GM19328 (cell line): ENCODE measurements around the gene OR1F1.
"Not testable (repeated sequence)": the region's sequence is repeated elsewhere in the genome, so short reads cannot be mapped to it uniquely, and the experiment has no call there.

ENCODE experiments used
- ATAC-seq: cut with Tn5 transposase; IDR thresholded peaks from one replicate; pipeline ENCODE4 v1.9.1; 2021; ENCODE audit warnings: mild to moderate bottlenecking, moderate library complexity; ENCODE audit not compliant: unreplicated experiment

Gene OR1F1

GRCh38 chr16:3195975-3196374, 8.0 kb downstream of the OR1F1 start:
- no peak for ATAC-seq

- ATAC-seq, result not testable (repeated sequence)
These were observed 9.8 kb downstream of the OR1F1 start for GRCh38 chr16:3197694-3198333.

GRCh38 chr16:3198334-3199072, 10.5 kb downstream of the OR1F1 start:
- no peak for ATAC-seq

GRCh38 chr16:3202903-3203539, 15.0 kb downstream of the OR1F1 start:
- ATAC-seq, result no peak

- ATAC-seq, result not testable (repeated sequence)
These were observed 17.9 kb downstream of the OR1F1 start for GRCh38 chr16:3205939-3206338.

- ATAC-seq, result no peak
These were observed 19.3 kb downstream of the OR1F1 start for GRCh38 chr16:3207086-3207953.

GRCh38 chr16:3212006-3212405, 24.0 kb downstream of the OR1F1 start:
- ATAC-seq, result no peak

- no peak for ATAC-seq
These were observed 24.6 kb downstream of the OR1F1 start for GRCh38 chr16:3212567-3212966.

- no peak for ATAC-seq
These were observed 27.0 kb downstream of the OR1F1 start for GRCh38 chr16:3214904-3215600.

- ATAC-seq, result no peak
These were observed 27.7 kb downstream of the OR1F1 start for GRCh38 chr16:3215601-3216262.

- ATAC-seq, result no peak
These were observed 28.2 kb downstream of the OR1F1 start for GRCh38 chr16:3216263-3216640.

- no peak for ATAC-seq
These were observed 32.8 kb downstream of the OR1F1 start for GRCh38 chr16:3220839-3221238.

- no peak for ATAC-seq
These were observed 36.0 kb downstream of the OR1F1 start for GRCh38 chr16:3223913-3224515.

GRCh38 chr16:3234543-3234856, 46.5 kb downstream of the OR1F1 start:
- ATAC-seq, result no peak

GRCh38 chr16:3234857-3235561, 47.0 kb downstream of the OR1F1 start, which contains the start of gene ZNF200:
Gene ZNF200, minus strand, starts transcription at chr16:3235158. Its CDS starts 1,403 bp downstream, at chr16:3233755.
- ATAC-seq, result peak; percentile 89

GRCh38 chr16:3235856-3236669, 48.1 kb downstream of the OR1F1 start:
- no peak for ATAC-seq

GRCh38 chr16:3241761-3242160, 53.8 kb downstream of the OR1F1 start:
- ATAC-seq, result no peak

GRCh38 chr16:3242709-3243108, 54.7 kb downstream of the OR1F1 start:
- no peak for ATAC-seq
